ENCODE results near the gene SPHK1.

DNA sequence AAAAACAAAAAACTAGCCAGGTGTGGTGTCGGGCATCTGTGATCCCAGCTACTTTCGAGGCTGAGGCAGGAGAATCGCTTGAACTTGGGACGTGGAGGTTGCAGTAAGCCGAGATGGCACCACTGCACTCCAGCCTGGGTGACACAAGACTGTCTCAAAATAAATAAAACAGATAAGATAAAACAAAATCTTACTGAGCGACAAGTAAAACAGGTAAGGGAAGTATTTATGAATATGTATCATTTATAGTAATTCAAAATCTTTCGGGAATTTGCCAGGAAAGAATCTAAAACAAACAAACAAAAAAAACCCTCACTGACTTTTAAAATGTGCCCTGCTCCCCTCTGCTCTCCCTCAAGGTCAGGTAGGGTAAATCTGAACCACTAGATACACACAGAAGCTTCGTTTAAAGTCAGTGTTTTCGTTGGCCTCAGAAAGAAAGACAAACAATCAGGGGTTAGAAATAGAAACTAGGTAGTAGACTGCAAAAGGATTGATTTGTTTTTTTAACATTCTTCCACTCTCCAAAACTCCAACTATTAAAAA, 32.8 kb upstream of the SPHK1 start:
- TF ChIP-seq POLR2A (IDR thresholded peaks at IDR 0.05) = no peak
- TF ChIP-seq, protein P1, sequence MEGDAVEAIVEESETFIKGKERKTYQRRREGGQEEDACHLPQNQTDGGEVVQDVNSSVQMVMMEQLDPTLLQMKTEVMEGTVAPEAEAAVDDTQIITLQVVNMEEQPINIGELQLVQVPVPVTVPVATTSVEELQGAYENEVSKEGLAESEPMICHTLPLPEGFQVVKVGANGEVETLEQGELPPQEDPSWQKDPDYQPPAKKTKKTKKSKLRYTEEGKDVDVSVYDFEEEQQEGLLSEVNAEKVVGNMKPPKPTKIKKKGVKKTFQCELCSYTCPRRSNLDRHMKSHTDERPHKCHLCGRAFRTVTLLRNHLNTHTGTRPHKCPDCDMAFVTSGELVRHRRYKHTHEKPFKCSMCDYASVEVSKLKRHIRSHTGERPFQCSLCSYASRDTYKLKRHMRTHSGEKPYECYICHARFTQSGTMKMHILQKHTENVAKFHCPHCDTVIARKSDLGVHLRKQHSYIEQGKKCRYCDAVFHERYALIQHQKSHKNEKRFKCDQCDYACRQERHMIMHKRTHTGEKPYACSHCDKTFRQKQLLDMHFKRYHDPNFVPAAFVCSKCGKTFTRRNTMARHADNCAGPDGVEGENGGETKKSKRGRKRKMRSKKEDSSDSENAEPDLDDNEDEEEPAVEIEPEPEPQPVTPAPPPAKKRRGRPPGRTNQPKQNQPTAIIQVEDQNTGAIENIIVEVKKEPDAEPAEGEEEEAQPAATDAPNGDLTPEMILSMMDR (IDR thresholded peaks at IDR 0.05) = no peak
- TF ChIP-seq POLR2AphosphoS5 (IDR thresholded peaks at IDR 0.05) = no peak
